GM18498 (cell line): ENCODE data around the gene PRICKLE4.
"Not testable (repeated sequence)": the region's sequence is repeated elsewhere in the genome, so short reads cannot be mapped to it uniquely, and the experiment has no call there.

Source experiments
- ATAC-seq: cut with Tn5 transposase; IDR thresholded peaks from one replicate; pipeline ENCODE4 v1.9.1; 2021; ENCODE audit warnings: mild to moderate bottlenecking, moderate library complexity; ENCODE audit not compliant: unreplicated experiment

The PRICKLE4 gene

GRCh38 chr6:41744236-41744787, 36.3 kb upstream of the PRICKLE4 start:
- no peak for ATAC-seq

- ATAC-seq = no peak
These were observed 34.5 kb upstream of the PRICKLE4 start for GRCh38 chr6:41746107-41746506.

- ATAC-seq = no peak
These were observed 33.1 kb upstream of the PRICKLE4 start, which contains the start of gene PGC for GRCh38 chr6:41747256-41748101. Gene PGC (minus strand): TSS chr6:41747397. CDS start chr6:41747334, 63 bp downstream.

- no peak for ATAC-seq
These were observed 32.5 kb upstream of the PRICKLE4 start for GRCh38 chr6:41748102-41748477.

- no peak for ATAC-seq
These were observed 32.0 kb upstream of the PRICKLE4 start for GRCh38 chr6:41748542-41748941.

GRCh38 chr6:41750374-41750773, 30.2 kb upstream of the PRICKLE4 start:
- no peak for ATAC-seq

- no peak for ATAC-seq
These were observed 24.7 kb upstream of the PRICKLE4 start for GRCh38 chr6:41755895-41756294.

- ATAC-seq = no peak
These were observed 24.2 kb upstream of the PRICKLE4 start for GRCh38 chr6:41756354-41756753.

- no peak for ATAC-seq
These were observed 23.3 kb upstream of the PRICKLE4 start for GRCh38 chr6:41757271-41757670.

GRCh38 chr6:41757931-41758640, 22.5 kb upstream of the PRICKLE4 start:
- no peak for ATAC-seq

GRCh38 chr6:41758641-41759035, 21.9 kb upstream of the PRICKLE4 start:
- no peak for ATAC-seq

- ATAC-seq = no peak
These were observed 21.3 kb upstream of the PRICKLE4 start for GRCh38 chr6:41759106-41759904.

GRCh38 chr6:41759905-41760579, 20.5 kb upstream of the PRICKLE4 start:
- ATAC-seq = no peak

- ATAC-seq = no peak
These were observed 17.1 kb upstream of the PRICKLE4 start for GRCh38 chr6:41763470-41763869.

GRCh38 chr6:41766043-41766664, 14.4 kb upstream of the PRICKLE4 start:
- not testable (repeated sequence) for ATAC-seq

- ATAC-seq = no peak
These were observed 13.3 kb upstream of the PRICKLE4 start for GRCh38 chr6:41767112-41767833.

- ATAC-seq = no peak
These were observed 11.9 kb upstream of the PRICKLE4 start for GRCh38 chr6:41768545-41769308.

- no peak for ATAC-seq
These were observed 11.2 kb upstream of the PRICKLE4 start for GRCh38 chr6:41769376-41769775.
